Kidney (tissue), 14 donors: ENCODE data around the gene GTF2H4. TPM values are rescaled to one million over a fixed set of nuclear protein-coding genes. Genes with fewer than 3 reads are reported as not detected.

Source experiments
- DNase-seq, 5 donors: peaks; one replicate each; pipeline ENCODE4 v3.0.0-alpha.2; 2013 to 2020
- FAIRE-seq: peaks from 2 replicates; lab custom pipeline; 2012; peaks lifted over from hg19 to GRCh38; lab: Jason Lieb, UNC
- H3K27ac ChIP-seq, 2 donors: one replicate each; pipeline ENCODE4 v1.7.0; 2013; ENCODE audit warnings: low read depth in 2 of 2, low read length in 2 of 2, inconsistent platforms in 1 of 2
- H3K27me3 ChIP-seq: one replicate; pipeline ENCODE4 v1.7.1; 2013; ENCODE audit warnings: low read length, inconsistent platforms; ENCODE audit not compliant: control insufficient read depth, insufficient read depth
- H3K36me3 ChIP-seq, 3 donors: one replicate each; pipeline versions ENCODE4 v1.7.0 to v1.7.1; 2013; ENCODE audit warnings: low read length in 3 of 3, control low read depth in 1 of 3, inconsistent platforms in 1 of 3; ENCODE audit not compliant: insufficient read depth in 3 of 3, control insufficient read depth in 2 of 3
- H3K4me1 ChIP-seq, 3 donors: one replicate each; pipeline versions ENCODE4 v1.7.0 to v1.7.1; 2013; ENCODE audit warnings: low read length in 3 of 3, inconsistent platforms in 1 of 3, low read depth in 1 of 3; ENCODE audit not compliant: control insufficient read depth in 2 of 3, insufficient read depth in 2 of 3
- H3K4me3 ChIP-seq, 3 donors: one replicate each; pipeline versions ENCODE4 v1.7.0 to v1.8.1; 2013; ENCODE audit warnings: low read length in 3 of 3, control low read depth in 1 of 3, inconsistent platforms in 1 of 3
- H3K9ac ChIP-seq, 3 donors: one replicate each; pipeline versions ENCODE4 v1.7.0 to v1.7.1; 2013; ENCODE audit warnings: low read length in 3 of 3, control low read depth in 1 of 3, inconsistent platforms in 1 of 3
- H3K9me3 ChIP-seq, 3 donors: one replicate each; pipeline versions ENCODE4 v1.7.0 to v1.7.1; 2013; ENCODE audit warnings: low read length in 3 of 3, control low read depth in 1 of 3, inconsistent platforms in 1 of 3; ENCODE audit not compliant: control insufficient read depth in 2 of 3, insufficient read depth in 1 of 3
- CTCF ChIP-seq: IDR thresholded peaks from 3 replicates; pipeline ENCODE4 v1.5.1; 2012; ENCODE audit warnings: mild to moderate bottlenecking, moderate library complexity, borderline replicate concordance; ENCODE audit not compliant: insufficient read depth; ENCODE audit errors: extremely low read depth
- intact Hi-C: fragments of 100-400 bp; cut with DNase I; formaldehyde crosslinking; loops from one replicate; pipeline ENCODE4 v1.11.1; 2022
- polyA plus RNA-seq: library from polyadenylated mRNA; stranded (reverse); fragments of 350-450 nt; fragmentation: Illumina TruSeq; extraction: RNeasy Lipid Tissue Mini Kit (QIAGEN cat#74804); gene quantifications from one replicate; pipeline ENCODE4 v1.2.3, GENCODE V29; 2014; ENCODE audit warnings: low read depth, low replicate concordance; ENCODE audit not compliant: insufficient read depth
- total RNA-seq: library from RNA; stranded (reverse); fragmentation: NEBNext Ultra II Directional; extraction: Animal tissue kit (Norgen Biotek cat#: 25700); gene quantifications from one replicate; pipeline ENCODE4 v1.2.1, GENCODE V29; 2021
- donor health status: control.
- donor health status: control.
- donor health status: control.
- donor health status: control.
- donor health status: control.
- donor health status: DM: yes; HTN: yes; CAD: no.
- donor health status: Normal renal cell carcinoma (clear cell type).

GTF2H4 gene
- total and polyA plus RNA-seq, 2 donors from 2014 or later = 20.9 to 39.3 TPM

GRCh38 chr6:30914854-30915590, 7.0 kb downstream of the GTF2H4 start:
- intact Hi-C loops = loop anchor here (10.0 kb wide), 1 partner anchor 160 kb away; no protein-coding TSS in a partner anchor
- FAIRE-seq (no peak), DNase-seq (peak in 1 of 5 donors; percentile 39)
- no peak for TF ChIP-seq CTCF
- Histone ChIP-seq H3K9ac (peak overlapping the region; percentile 42 to 94 (median 67)), H3K27me3 (no peaks in the 10 kb centered on the region), H3K36me3 (peaks cover 2 to 25% (median 11%) of the 10 kb centered on the region in 3 donors), H3K27ac (peak overlapping the region; percentile 87 to 93), H3K4me1 (peaks cover 0 to 31% (median 22%) of the 10 kb centered on the region in 3 donors), H3K9me3 (no peaks in the 10 kb centered on the region), H3K4me3 (peak overlapping the region; percentile 57 to 76 (median 67))

- no peaks in the 10 kb centered on the region for H3K9me3 ChIP-seq
- FAIRE-seq (no peak), DNase-seq (peak in 4 of 5 donors; percentile 51 to 92 (median 74))
- no peak overlapping the region for H3K27ac ChIP-seq
- TF ChIP-seq CTCF = peak; percentile 69
- no peaks in the 10 kb centered on the region for H3K27me3 ChIP-seq
- H3K9ac ChIP-seq = peak overlapping the region in 1 of 3 donors; percentile 94
- no peak overlapping the region for H3K4me3 ChIP-seq
- peaks cover 0 to 31% (median 22%) of the 10 kb centered on the region in 3 donors for H3K4me1 ChIP-seq
- peaks cover 2 to 21% (median 8%) of the 10 kb centered on the region in 3 donors for H3K36me3 ChIP-seq
- intact Hi-C loops = loop anchor here (10.0 kb wide), 1 partner anchor 159 kb away; no protein-coding TSS in a partner anchor
Measured at GRCh38 chr6:30915591-30915946, 7.6 kb downstream of the GTF2H4 start.

GRCh38 chr6:30917041-30917440, 9.0 kb downstream of the GTF2H4 start:
- intact Hi-C loops = loop anchor here (10.0 kb wide), 1 partner anchor 158 kb away; no protein-coding TSS in a partner anchor
- peaks cover 0 to 23% (median 5%) of the 10 kb centered on the region in 3 donors for H3K36me3 ChIP-seq
- peak overlapping the region in 1 of 2 donors; percentile 29 for H3K27ac ChIP-seq
- no peak for DNase-seq
- H3K4me3 ChIP-seq = no peak overlapping the region
- H3K9ac ChIP-seq = peak overlapping the region in 1 of 3 donors; percentile 22
- no peaks in the 10 kb centered on the region for H3K9me3 ChIP-seq
- FAIRE-seq = no peak
- H3K4me1 ChIP-seq = peaks cover 0 to 31% (median 22%) of the 10 kb centered on the region in 3 donors
- no peaks in the 10 kb centered on the region for H3K27me3 ChIP-seq
- TF ChIP-seq CTCF = no peak
